ENCODE results near the gene CD180.

CD180 gene

DNA sequence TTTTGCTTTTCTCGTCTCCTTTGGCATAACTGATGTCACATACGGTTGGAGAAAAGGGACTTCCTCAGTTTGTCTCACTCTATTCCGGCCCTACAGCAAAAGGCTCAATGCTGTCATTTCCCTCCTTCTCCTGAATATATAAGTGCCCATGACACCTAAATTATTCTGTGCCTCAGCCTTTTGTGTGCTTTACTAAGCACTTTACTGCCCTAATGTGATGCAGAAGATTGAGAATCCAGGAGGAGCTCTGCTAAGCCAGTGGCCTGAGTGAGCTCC lies 7.6 kb downstream of the CD180 start:
- in situ Hi-C loops (cut with MboI; ENCODE audit: low sequenced_read_pairs, unreplicated experiment): no loop called here
- TF ChIP-seq, protein P1, sequence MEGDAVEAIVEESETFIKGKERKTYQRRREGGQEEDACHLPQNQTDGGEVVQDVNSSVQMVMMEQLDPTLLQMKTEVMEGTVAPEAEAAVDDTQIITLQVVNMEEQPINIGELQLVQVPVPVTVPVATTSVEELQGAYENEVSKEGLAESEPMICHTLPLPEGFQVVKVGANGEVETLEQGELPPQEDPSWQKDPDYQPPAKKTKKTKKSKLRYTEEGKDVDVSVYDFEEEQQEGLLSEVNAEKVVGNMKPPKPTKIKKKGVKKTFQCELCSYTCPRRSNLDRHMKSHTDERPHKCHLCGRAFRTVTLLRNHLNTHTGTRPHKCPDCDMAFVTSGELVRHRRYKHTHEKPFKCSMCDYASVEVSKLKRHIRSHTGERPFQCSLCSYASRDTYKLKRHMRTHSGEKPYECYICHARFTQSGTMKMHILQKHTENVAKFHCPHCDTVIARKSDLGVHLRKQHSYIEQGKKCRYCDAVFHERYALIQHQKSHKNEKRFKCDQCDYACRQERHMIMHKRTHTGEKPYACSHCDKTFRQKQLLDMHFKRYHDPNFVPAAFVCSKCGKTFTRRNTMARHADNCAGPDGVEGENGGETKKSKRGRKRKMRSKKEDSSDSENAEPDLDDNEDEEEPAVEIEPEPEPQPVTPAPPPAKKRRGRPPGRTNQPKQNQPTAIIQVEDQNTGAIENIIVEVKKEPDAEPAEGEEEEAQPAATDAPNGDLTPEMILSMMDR (IDR thresholded peaks at IDR 0.05; ENCODE audit: borderline replicate concordance, control extremely low read depth, extremely low read depth, insufficient read depth, missing control alignments): no peak
- no peak for DNase-seq (ENCODE audit: low spot score)

DNA sequence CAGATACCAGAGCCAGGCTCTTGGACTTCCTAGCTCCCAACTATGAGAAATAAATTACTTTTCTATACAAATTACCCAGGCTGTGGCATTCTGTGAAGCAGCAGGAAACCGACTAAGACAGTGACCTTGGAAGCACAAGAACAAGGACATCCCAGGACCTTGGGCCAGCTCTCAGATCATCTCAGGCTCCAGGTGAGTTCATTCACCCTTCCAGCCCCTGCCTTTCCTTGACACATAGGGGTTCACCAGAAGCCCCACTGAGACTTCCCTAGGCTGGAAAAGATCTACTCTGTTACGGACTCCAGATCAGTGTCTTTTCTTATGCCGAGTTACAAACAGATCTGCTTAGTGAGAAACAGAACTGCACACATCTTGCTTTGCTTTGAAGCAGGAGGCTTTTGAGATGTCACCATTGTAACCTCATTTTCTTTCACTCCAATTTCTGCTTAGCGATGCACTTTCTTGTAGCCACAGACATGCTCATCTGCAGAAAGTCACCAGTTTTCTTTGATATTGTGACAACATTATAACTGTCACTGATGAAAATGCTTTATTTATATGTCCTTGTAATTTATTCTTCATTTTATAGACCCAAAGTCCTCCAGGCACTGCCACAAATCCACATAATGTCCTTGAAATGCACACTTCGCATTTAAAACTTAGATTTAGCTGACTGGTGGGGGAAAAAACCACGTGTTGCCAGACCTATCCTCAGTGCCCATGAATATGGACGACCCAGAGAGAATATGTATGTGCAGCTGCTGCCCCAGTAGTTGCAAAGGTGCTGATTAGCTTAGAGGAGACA lies 8.1 kb downstream of the CD180 start:
- DNase-seq (ENCODE audit: low spot score): no peak
- TF ChIP-seq, protein P1 (IDR thresholded peaks at IDR 0.05; ENCODE audit: borderline replicate concordance, control extremely low read depth, extremely low read depth, insufficient read depth, missing control alignments): no peak
- in situ Hi-C loops (cut with MboI; ENCODE audit: low sequenced_read_pairs, unreplicated experiment): no loop called here

DNA sequence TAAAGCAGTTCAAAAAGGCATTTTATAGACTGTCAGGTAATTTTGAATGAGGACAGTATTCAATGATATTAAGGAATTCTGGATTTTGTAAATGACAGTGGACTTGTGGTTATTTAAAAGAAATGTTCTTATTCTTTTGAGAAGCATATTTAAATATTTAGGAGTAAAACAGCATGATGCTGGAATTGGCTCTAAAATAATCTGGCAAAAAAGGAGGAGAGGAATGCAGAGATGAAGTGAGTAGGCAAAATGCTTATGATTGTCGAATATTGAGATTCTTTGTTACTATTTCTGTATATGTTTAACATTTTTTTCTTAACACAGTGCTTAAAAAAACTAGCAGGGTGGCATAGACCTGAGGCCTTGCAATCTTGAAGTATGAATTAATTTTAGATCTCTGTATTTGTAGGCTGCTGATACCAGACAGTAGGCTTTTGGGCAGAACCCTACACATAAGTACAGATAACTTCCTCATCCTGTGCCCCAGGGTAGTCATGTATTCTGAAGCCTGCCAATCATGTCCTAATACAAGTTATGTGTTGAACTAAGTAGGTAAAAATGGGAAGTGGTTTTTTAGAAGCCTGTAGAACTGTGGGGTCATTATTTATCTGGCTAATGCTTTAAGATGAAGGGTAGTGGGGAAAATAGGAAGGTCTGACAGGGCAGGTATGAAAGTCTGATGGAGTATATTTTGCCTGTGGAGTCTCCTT lies 9.4 kb downstream of the CD180 start:
- in situ Hi-C loops (cut with MboI; ENCODE audit: low sequenced_read_pairs, unreplicated experiment): no loop called here
- no peak for DNase-seq (ENCODE audit: low spot score)
- TF ChIP-seq, protein P1 (IDR thresholded peaks at IDR 0.05; ENCODE audit: borderline replicate concordance, control extremely low read depth, extremely low read depth, insufficient read depth, missing control alignments): no peak

DNA sequence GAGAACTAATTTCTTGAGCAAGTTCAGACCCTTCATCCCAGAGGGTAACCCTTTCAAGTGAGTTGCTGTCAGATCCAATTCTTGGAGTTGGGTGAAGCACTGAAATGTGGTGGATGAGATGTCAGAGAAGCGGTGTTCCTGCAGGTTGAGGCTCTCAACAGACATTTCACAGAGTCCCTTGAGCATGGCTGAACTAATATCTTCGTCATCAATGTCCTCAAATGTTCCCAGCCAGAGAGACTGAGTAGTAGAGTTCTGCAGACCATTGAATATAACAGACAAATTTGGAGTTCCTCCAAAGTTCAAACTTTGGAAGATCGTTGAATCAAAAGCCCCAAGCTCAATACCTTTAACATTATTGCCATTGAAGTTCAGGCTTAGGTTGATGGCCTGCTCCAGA lies 12.7 kb downstream of the CD180 start:
- TF ChIP-seq, protein P1 (IDR thresholded peaks at IDR 0.05; ENCODE audit: borderline replicate concordance, control extremely low read depth, extremely low read depth, insufficient read depth, missing control alignments): no peak
- no peak for DNase-seq (ENCODE audit: low spot score)
- in situ Hi-C loops (cut with MboI; ENCODE audit: low sequenced_read_pairs, unreplicated experiment): no loop called here

- TF ChIP-seq, protein P1 (IDR thresholded peaks at IDR 0.05; ENCODE audit: borderline replicate concordance, control extremely low read depth, extremely low read depth, insufficient read depth, missing control alignments): no peak
- no peak for DNase-seq (ENCODE audit: low spot score)
- in situ Hi-C loops (cut with MboI; ENCODE audit: low sequenced_read_pairs, unreplicated experiment): no loop called here
Observed at GRCh38 chr5:67182301-67182790, 14.3 kb downstream of the CD180 start.

- TF ChIP-seq, protein P1 (IDR thresholded peaks at IDR 0.05; ENCODE audit: borderline replicate concordance, control extremely low read depth, extremely low read depth, insufficient read depth, missing control alignments): no peak
- in situ Hi-C loops (cut with MboI; ENCODE audit: low sequenced_read_pairs, unreplicated experiment): no loop called here
- no peak for DNase-seq (ENCODE audit: low spot score)
Observed at GRCh38 chr5:67181648-67182221, 14.9 kb downstream of the CD180 start.

All from GM13976 (cell line).